A549 (cell line): ENCODE data around the gene KIAA0825. TPM values are rescaled to one million over a fixed set of nuclear protein-coding genes. Genes with fewer than 3 reads are reported as not detected.

Experiments
- ATAC-seq, 2 experiments: fragments of 200-7000 bp in 1 of 2; fragments of >200 bp in 1 of 2; cut with Nextera tagmentation in 1 of 2; cut with Tn5 transposase in 1 of 2; 3 replicates each; pipeline versions ENCODE4 v1.8.0 to v1.9.1; 2018 to 2020; ENCODE audit warnings: mild to moderate bottlenecking in 1 of 2, moderate library complexity in 1 of 2
- CTCF ChIA-PET: fragments of 300-600 bp; sonication (Branson Sonifier 250); formaldehyde crosslinking; extraction: SDS; loops from one replicate; lab custom pipeline; 2021; ENCODE audit warnings: antibody characterized with exemption, inconsistent platforms; lab: Yijun Ruan, JAX
- POLR2A ChIA-PET: fragments of 350-600 bp; formaldehyde crosslinking; extraction: SDS; loops from one replicate; lab custom pipeline; 2021; ENCODE audit warnings: antibody characterized with exemption, inconsistent platforms; lab: Yijun Ruan, JAX
- DNase-seq, 2 experiments: peaks; one replicate each; pipeline versions ENCODE4 v3.0.0 to v3.0.0-alpha.2; 2011 to 2016; ENCODE audit warnings: low read depth in 1 of 2, low spot score in 1 of 2
- FAIRE-seq: peaks from 2 replicates; lab custom pipeline; 2011; peaks lifted over from hg19 to GRCh38; lab: Jason Lieb, UNC
- H3K27ac ChIP-seq, 2 experiments: fragments of >200 bp; sonication (Bioruptor Twin); formaldehyde crosslinking; 3 replicates each; pipeline ENCODE4 v1.5.1; 2016 to 2017
- H3K4me1 ChIP-seq: fragments of >200 bp; sonication (Bioruptor Twin); formaldehyde crosslinking; 3 replicates; pipeline ENCODE4 v1.6.1; 2016
- H3K4me2 ChIP-seq: fragments of >200 bp; sonication (Bioruptor Twin); formaldehyde crosslinking; 3 replicates; pipeline ENCODE4 v1.6.1; 2016
- H3K4me3 ChIP-seq: fragments of >200 bp; sonication (Bioruptor Twin); formaldehyde crosslinking; 3 replicates; pipeline ENCODE4 v1.5.1; 2016
- H3K9me3 ChIP-seq: fragments of >200 bp; sonication (Bioruptor Twin); formaldehyde crosslinking; 3 replicates; pipeline ENCODE4 v1.6.1; 2016
- BCL3 ChIP-seq: fragments of >200 bp; sonication (Bioruptor Twin); formaldehyde crosslinking; IDR thresholded peaks from 3 replicates; pipeline ENCODE4 v1.6.1; 2016
- BHLHE40 ChIP-seq: IDR thresholded peaks from 2 replicates; pipeline ENCODE4 v1.6.1; 2012; ENCODE audit warnings: low read depth, low read length, inconsistent platforms
- CHD4 ChIP-seq: fragments of 200-600 bp; sonication (generic); IDR thresholded peaks from 2 replicates; pipeline ENCODE4 v1.6.1; 2016; ENCODE audit warnings: antibody characterized with exemption, mild to moderate bottlenecking, borderline replicate concordance
- EHF ChIP-seq: fragments of 250-450 bp; sonication (Bioruptor Pico); IDR thresholded peaks from 2 replicates; pipeline ENCODE4 v1.5.0; 2020; ENCODE audit warnings: mild to moderate bottlenecking
- ELK1 ChIP-seq: fragments of 150-350 bp; IDR thresholded peaks from 2 replicates; pipeline ENCODE4 v1.6.1; 2014; ENCODE audit warnings: low read depth, mild to moderate bottlenecking, low read length
- FOSB ChIP-seq: fragments of 250-450 bp; sonication (Bioruptor Pico); IDR thresholded peaks from 2 replicates; pipeline ENCODE4 v1.5.0; 2020; ENCODE audit warnings: mild to moderate bottlenecking, moderate library complexity
- FOXS1 ChIP-seq: fragments of 250-450 bp; sonication (Bioruptor Pico); IDR thresholded peaks from 2 replicates; pipeline ENCODE4 v1.5.0; 2020; ENCODE audit warnings: mild to moderate bottlenecking, moderate library complexity
- HDAC2 ChIP-seq: fragments of 200-600 bp; sonication (generic); IDR thresholded peaks from 2 replicates; pipeline ENCODE4 v1.6.1; 2016
- HMGXB4 ChIP-seq: fragments of 250-450 bp; sonication (Bioruptor Pico); IDR thresholded peaks from 2 replicates; pipeline ENCODE4 v1.5.0; 2021; ENCODE audit warnings: mild to moderate bottlenecking, moderate library complexity, borderline replicate concordance
- HOXB13 ChIP-seq: fragments of 250-450 bp; sonication (Bioruptor Pico); IDR thresholded peaks from 2 replicates; pipeline ENCODE4 v1.5.0; 2020; ENCODE audit warnings: low read depth, mild to moderate bottlenecking, moderate library complexity
- KDM1A ChIP-seq: fragments of 200-600 bp; sonication (generic); IDR thresholded peaks from 2 replicates; pipeline ENCODE4 v1.6.1; 2016; ENCODE audit warnings: low read depth, mild to moderate bottlenecking
- KDM5A ChIP-seq: fragments of 200-600 bp; sonication (generic); IDR thresholded peaks from 2 replicates; pipeline ENCODE4 v1.6.1; 2016; ENCODE audit warnings: antibody characterized with exemption, mild to moderate bottlenecking
- NR3C1 ChIP-seq: fragments of >200 bp; sonication (Bioruptor Twin); formaldehyde crosslinking; IDR thresholded peaks from 3 replicates; pipeline ENCODE4 v1.6.1; 2017
- POLR2A ChIP-seq: IDR thresholded peaks from 2 replicates; pipeline ENCODE4 v1.6.1; 2012; ENCODE audit warnings: mild to moderate bottlenecking, low read length
- POLR2AphosphoS2 ChIP-seq: conservative IDR thresholded peaks from 2 replicates; pipeline ENCODE4 v1.6.1; 2012; ENCODE audit warnings: low read length, improper control_type of control experiment, inconsistent platforms
- RAD21 ChIP-seq, 2 experiments: fragments of >200 bp in 1 of 2; sonication (Bioruptor Twin) in 1 of 2; formaldehyde crosslinking in 1 of 2; IDR thresholded peaks in 1 of 2; conservative IDR thresholded peaks in 1 of 2; 2 replicates in 1 of 2; 3 replicates in 1 of 2; pipeline ENCODE4 v1.6.1; 2012 to 2018; ENCODE audit warnings: inconsistent platforms in 1 of 2
- RCOR1 ChIP-seq: fragments of 150-350 bp; IDR thresholded peaks from 2 replicates; pipeline ENCODE4 v1.6.1; 2014; ENCODE audit warnings: antibody characterized with exemption, low read length, low read depth
- SMC3 ChIP-seq: fragments of >200 bp; sonication (Bioruptor Twin); formaldehyde crosslinking; IDR thresholded peaks from 3 replicates; pipeline ENCODE4 v1.6.1; 2018; ENCODE audit warnings: inconsistent platforms
- SREBF2 ChIP-seq: fragments of 450-650 bp; IDR thresholded peaks from 2 replicates; pipeline ENCODE4 v1.6.1; 2014; ENCODE audit warnings: mild to moderate bottlenecking, moderate library complexity
- TP53 ChIP-seq: fragments of 250-450 bp; sonication (Bioruptor Pico); IDR thresholded peaks from 2 replicates; pipeline ENCODE4 v1.5.0; 2021; ENCODE audit warnings: mild to moderate bottlenecking, moderate library complexity
- USF2 ChIP-seq: fragments of 450-650 bp; IDR thresholded peaks from 2 replicates; pipeline ENCODE4 v1.6.1; 2014; ENCODE audit warnings: antibody characterized with exemption
- ZFP36 ChIP-seq: fragments of 450-650 bp; IDR thresholded peaks from 2 replicates; pipeline ENCODE4 v1.6.1; 2014; ENCODE audit warnings: borderline replicate concordance; ENCODE audit not compliant: partially characterized antibody
- ZNF302 ChIP-seq: fragments of 250-450 bp; sonication (Bioruptor Pico); IDR thresholded peaks from 2 replicates; pipeline ENCODE4 v1.9.0; 2021; ENCODE audit warnings: inconsistent platforms, mild to moderate bottlenecking, moderate library complexity
- ZSCAN20 ChIP-seq: fragments of 250-450 bp; sonication (Bioruptor Pico); IDR thresholded peaks from 2 replicates; pipeline ENCODE4 v1.8.0; 2022; ENCODE audit warnings: mild to moderate bottlenecking, moderate library complexity
- WGBS: methylation state at CpG from one replicate; pipeline ENCODE4 v1.1.6; 2017; ENCODE audit errors: missing lambda C conversion rate; 5-methylcytosine and 5-hydroxymethylcytosine counted together
- polyA plus RNA-seq, 4 experiments: library from polyadenylated mRNA; depleted of rRNA in 3 of 4; stranded (reverse); fragments of >200 nt; fragmentation: RNase III in 1 of 4; extraction: RNeasy Plus Mini Kit Qiagen cat#74134 plus additional on column Dnase treatment in 1 of 4; gene quantifications; 2 replicates in 3 of 4; 3 replicates in 1 of 4; pipeline ENCODE4 v1.2.3, GENCODE V29; 2011 to 2017
- TF ChIP-seq, protein P1 (sequence below): fragments of 200-600 bp; sonication (generic); IDR thresholded peaks from 2 replicates; pipeline ENCODE4 v1.6.1; 2016; ENCODE audit warnings: antibody characterized with exemption, mild to moderate bottlenecking, moderate library complexity

Gene KIAA0825
- polyA plus RNA-seq, 2 of the 4 experiments (the other 2 are of a cell fraction) = 0.57 to 0.80 TPM

GRCh38 chr5:94544031-94544650, 74.3 kb downstream of the KIAA0825 start:
- H3K9me3 ChIP-seq = peaks cover 9% of the 10 kb centered on the region; the same call in 2 of the 3 replicates
- no peak for FAIRE-seq

DNA sequence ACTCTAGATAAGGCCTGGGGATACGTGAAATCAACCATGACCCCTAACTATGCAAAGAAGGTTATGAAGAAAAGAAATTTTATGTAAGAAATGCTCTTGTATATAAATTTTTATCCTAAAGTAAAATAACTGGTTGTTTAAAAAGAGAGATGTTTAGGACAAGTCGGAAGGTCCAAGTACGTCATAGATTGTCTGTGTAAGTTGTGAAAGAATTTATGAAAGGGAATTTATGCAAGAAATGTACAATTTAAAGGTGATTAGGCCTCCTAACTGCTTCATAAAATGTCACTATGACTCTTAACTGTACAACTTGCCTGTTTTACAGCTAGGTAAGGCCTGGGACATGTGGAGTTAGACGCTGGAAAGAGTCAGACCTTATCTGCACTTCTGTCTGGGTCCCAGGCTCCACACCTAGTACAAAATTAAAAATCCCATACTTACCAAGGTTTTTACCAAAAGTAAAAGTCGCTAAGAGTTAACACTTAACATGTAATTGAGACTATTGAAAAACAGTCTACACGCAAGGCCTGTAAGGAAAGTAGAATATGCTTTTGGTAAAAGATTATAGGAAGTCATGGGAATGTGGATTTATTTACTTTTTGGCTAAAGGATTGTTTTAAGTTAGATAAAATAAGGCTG, 77.4 kb downstream of the KIAA0825 start:
- peaks cover 9% of the 10 kb centered on the region; the same call in 2 of the 3 replicates for H3K9me3 ChIP-seq
- 53% methylated on average over 6 of the region's 6 CpGs for WGBS
- CTCF ChIA-PET = no interaction called here
- DNase-seq = no peak
- H3K4me2 ChIP-seq = no peak overlapping the region
- POLR2A ChIA-PET = no interaction called here
- no peak for ATAC-seq
- TF ChIP-seq ZNF302 (no peak), CHD4 (no peak), TP53 (no peak), SMC3 (no peak), POLR2A (no peak), SREBF2 (no peak), ZFP36 (peak; percentile 83)
- TF ChIP-seq, protein P1, sequence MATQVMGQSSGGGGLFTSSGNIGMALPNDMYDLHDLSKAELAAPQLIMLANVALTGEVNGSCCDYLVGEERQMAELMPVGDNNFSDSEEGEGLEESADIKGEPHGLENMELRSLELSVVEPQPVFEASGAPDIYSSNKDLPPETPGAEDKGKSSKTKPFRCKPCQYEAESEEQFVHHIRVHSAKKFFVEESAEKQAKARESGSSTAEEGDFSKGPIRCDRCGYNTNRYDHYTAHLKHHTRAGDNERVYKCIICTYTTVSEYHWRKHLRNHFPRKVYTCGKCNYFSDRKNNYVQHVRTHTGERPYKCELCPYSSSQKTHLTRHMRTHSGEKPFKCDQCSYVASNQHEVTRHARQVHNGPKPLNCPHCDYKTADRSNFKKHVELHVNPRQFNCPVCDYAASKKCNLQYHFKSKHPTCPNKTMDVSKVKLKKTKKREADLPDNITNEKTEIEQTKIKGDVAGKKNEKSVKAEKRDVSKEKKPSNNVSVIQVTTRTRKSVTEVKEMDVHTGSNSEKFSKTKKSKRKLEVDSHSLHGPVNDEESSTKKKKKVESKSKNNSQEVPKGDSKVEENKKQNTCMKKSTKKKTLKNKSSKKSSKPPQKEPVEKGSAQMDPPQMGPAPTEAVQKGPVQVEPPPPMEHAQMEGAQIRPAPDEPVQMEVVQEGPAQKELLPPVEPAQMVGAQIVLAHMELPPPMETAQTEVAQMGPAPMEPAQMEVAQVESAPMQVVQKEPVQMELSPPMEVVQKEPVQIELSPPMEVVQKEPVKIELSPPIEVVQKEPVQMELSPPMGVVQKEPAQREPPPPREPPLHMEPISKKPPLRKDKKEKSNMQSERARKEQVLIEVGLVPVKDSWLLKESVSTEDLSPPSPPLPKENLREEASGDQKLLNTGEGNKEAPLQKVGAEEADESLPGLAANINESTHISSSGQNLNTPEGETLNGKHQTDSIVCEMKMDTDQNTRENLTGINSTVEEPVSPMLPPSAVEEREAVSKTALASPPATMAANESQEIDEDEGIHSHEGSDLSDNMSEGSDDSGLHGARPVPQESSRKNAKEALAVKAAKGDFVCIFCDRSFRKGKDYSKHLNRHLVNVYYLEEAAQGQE = no peak
- H3K27ac ChIP-seq = no peak overlapping the region
- H3K4me3 ChIP-seq = no peak overlapping the region
- H3K4me1 ChIP-seq = no peaks in the 10 kb centered on the region
- FAIRE-seq = no peak

More at GRCh38 chr5:94544031-94544650, 74.3 kb downstream of the KIAA0825 start:
- DNase-seq (no peak), ATAC-seq (no peak)
- Histone ChIP-seq H3K27ac (no peak overlapping the region), H3K4me3 (no peak overlapping the region), H3K4me1 (no peaks in the 10 kb centered on the region), H3K4me2 (no peak overlapping the region)
- TF ChIP-seq KDM5A (no peak), RAD21 (conservative IDR thresholded peaks at IDR 0.05 in 1 of 2, IDR thresholded peaks at IDR 0.05 in 1 of 2) (no peak), USF2 (no peak), BCL3 (no peak), HDAC2 (no peak), ZFP36 (no peak), ZSCAN20 (CRISPR knock-in tag) (no peak), FOXS1 (no peak), SREBF2 (no peak), BHLHE40 (no peak), FOSB (CRISPR knock-in tag) (no peak)
- WGBS = 79% methylated on average over 1 of the region's 1 CpG
- CTCF ChIA-PET = no interaction called here
- POLR2A ChIA-PET = no interaction called here

DNA sequence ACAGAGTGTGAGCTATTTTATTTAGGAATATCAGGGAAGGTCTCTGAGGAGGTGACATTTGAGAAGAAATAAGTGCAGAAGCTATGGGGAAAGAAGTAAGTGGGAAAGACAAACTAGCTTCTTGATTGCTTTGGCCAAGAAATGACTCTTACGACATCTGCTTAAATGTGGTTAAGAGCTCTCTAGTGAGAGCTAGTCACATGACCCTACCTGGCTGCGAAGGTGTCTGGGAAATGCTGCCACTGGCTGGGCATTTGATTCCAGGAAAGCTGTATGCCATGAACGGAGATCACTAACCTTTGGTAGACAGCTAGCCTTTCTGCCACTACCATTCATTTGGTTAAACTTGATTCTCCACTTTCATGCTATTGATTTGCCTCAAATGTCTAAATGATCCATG, 80.1 kb downstream of the KIAA0825 start:
- Histone ChIP-seq H3K4me2 (no peak overlapping the region), H3K9me3 (peaks cover 9% of the 10 kb centered on the region; the same call in 2 of the 3 replicates), H3K4me1 (no peaks in the 10 kb centered on the region), H3K27ac (no peak overlapping the region), H3K4me3 (no peak overlapping the region)
- FAIRE-seq = no peak
- POLR2A ChIA-PET = interaction anchor here (0.8 kb wide), 1 partner anchor 80 kb away, joined by 3 read pairs; the partner anchor contains the start of genes KIAA0825 and SLF1
- 25% methylated on average over 3 of the region's 3 CpGs for WGBS
- DNase-seq = no peak
- no peak for ATAC-seq
- CTCF ChIA-PET = no interaction called here
- no peak for TF ChIP-seq HOXB13 (CRISPR knock-in tag)
- no peak for TF ChIP-seq RCOR1
- no peak for TF ChIP-seq EHF (CRISPR knock-in tag)
- TF ChIP-seq SREBF2 = no peak
- TF ChIP-seq NR3C1 = no peak
- TF ChIP-seq HDAC2 = no peak
- TF ChIP-seq FOXS1 = no peak
- no peak for TF ChIP-seq ELK1
- no peak for TF ChIP-seq HMGXB4 (CRISPR knock-in tag)
- TF ChIP-seq POLR2AphosphoS2 = no peak
- no peak for TF ChIP-seq KDM1A
